ENCODE results near the gene GBP2.
A peak's percentile ranks its signal among the peaks of the same experiment; 100 is the strongest.

The GBP2 gene, protein sequence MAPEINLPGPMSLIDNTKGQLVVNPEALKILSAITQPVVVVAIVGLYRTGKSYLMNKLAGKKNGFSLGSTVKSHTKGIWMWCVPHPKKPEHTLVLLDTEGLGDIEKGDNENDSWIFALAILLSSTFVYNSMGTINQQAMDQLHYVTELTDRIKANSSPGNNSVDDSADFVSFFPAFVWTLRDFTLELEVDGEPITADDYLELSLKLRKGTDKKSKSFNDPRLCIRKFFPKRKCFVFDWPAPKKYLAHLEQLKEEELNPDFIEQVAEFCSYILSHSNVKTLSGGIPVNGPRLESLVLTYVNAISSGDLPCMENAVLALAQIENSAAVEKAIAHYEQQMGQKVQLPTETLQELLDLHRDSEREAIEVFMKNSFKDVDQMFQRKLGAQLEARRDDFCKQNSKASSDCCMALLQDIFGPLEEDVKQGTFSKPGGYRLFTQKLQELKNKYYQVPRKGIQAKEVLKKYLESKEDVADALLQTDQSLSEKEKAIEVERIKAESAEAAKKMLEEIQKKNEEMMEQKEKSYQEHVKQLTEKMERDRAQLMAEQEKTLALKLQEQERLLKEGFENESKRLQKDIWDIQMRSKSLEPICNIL

DNA sequence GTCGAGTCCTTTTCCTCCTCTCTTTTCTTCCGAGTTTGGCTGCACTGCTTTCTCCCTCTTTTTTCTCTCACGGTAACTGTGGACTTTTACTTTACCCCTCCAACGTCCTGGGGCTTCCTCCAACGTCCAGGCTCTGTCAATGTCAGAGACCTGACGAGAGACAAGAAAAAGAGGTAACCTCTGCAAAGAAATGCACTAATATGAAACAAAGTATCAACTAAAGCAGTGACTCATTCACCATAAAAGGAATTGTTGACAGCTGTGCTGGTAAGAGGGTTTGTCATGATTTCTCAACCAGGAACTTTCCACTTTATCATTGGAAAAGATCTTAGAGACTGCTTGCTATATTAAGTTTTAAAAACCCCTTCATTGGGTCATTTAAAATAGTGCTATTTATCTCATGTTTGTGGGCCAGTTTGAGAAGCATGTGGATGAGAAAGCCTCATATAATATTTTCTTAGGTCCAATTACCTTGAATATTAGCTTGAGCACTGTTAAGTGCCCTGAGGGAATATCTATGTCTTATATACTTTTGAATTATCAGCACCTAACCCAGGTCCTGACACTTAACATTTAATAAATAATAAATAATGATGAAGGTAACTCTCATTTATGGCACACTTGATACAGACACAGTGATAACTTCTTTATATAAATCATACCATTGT lies at the start of gene GBP2:
Gene GBP2 (minus strand): TSS at position 202 of the 668 bp plus-strand sequence. CDS start 4,148 bp downstream, outside the sequence.
- no peak for DNase-seq

DNA sequence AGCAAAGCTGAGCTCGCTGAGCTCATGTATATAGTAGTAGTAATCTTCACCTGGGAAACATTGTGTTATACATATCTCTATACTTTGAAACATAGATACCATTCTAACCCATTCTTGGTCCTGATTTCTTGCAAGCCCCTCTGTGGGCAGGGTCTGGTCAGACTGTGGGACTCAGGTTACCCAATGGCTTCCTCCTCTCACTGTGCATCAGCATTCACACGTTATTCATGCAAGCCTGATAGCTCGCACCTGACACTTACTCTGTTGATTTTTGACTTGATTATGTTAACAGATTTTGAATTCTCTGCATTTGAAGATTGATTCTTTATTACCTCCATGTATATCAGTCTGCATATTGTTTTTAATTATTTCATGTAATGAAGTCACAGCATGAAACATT lies 48.6 kb upstream of the GBP2 start:
- DNase-seq: no peak

DNA sequence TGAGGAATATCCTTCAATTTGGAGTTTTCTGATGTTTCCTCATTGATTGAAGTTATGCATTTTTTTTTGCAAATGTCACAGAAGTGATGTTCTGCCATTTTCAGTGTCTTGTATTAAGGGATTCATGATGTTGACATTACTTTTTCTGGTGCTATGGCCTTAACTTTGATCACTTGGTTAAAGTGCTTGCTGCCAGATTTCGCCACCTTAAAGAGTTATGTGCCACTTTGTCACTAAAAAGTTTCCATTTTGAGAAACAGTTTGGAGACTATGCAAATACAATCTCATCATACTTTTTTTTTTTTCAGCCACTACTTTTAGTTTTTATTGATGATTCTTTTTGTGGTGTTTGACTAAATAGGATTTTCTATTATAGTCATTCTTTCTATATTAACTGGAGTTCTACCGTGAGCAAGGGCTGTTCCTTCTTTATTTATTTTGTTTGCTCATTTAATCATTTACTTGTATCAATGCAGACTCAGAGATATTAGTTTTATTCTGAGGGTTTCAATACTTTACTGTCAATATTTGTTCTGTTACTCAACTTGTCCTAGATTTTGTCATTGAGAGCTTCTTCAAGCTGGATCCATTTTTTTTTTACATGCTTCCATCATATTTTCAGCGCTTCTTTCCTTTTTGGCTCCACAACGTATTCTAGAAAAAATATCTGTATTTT lies 46.7 kb upstream of the GBP2 start:
- no peak for DNase-seq

DNA sequence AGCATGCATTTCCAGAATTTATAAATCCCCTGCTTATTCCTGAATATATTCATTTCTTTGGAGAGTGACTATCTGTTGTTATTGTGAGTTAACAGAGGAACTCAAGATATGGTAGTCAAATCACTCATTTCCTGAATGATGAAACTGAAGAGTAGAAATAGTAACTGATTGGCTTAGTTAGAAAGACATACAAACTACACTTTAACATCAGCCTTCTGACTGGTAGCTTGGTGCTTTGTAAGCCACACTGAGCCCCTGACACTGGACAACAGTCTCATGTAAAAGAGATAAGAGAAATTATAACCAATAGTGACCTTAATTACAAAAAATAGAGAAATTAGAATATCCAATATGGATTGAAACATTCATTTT lies 45.1 kb upstream of the GBP2 start:
- DNase-seq: no peak

DNA sequence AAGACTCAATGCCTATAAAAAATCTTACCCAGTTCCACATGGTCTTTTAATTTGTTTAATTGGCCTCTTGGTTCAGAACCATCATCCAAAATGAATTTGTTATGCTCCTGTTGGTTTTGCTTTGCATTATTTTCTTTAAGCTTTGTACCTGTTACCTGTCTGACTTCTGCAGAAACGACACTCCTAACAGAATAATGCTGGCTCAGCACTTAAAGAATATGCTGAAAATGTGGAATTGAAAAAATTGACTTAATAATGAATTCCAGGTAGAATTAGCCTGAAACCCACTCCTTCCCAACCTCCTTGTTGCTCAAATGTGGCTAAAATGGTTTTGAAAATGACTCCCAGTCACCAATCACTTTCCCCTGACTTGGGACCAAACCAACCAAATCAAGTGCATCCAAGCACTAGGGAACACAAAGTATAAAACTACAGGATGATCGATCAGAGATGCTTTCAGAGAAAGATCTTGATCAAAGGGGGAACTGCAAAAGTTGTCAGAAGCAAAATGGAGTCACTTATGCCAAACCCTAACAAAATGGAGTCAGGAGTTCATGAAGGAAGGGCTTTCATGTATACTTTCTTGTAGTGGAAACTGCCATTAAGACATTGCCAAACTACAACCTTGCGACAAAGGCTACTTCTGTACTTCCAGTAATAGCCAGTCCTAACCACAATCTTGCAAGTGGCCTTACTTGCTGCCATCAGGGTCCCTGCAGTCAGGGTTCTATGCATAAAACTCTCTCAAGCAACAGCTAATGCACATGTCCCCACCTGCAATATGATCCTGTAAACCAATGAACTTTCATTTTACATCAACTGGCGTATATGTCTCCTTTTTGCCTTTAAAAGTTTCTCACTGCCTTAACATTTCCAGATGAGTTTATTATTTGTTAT lies 44.5 kb upstream of the GBP2 start:
- DNase-seq: no peak

DNA sequence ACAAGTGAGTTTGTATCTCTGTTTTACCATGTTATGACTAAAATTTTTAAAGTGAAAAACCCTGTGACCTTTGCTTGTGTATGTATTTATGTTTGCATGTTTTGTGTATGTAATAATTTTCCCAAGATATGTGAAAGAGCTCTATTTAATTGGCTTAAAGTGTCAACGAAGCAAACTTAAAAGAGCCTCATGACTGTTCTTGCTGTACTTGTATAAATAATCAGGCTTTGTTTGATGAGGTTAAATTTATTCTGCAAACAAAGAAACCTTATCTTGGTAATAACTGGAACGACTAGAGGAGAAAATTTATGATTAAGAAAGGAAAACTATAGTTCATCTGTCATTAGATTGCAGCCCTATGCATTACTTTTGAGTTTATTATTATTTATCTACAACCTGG lies 43.3 kb upstream of the GBP2 start:
- DNase-seq: no peak

DNA sequence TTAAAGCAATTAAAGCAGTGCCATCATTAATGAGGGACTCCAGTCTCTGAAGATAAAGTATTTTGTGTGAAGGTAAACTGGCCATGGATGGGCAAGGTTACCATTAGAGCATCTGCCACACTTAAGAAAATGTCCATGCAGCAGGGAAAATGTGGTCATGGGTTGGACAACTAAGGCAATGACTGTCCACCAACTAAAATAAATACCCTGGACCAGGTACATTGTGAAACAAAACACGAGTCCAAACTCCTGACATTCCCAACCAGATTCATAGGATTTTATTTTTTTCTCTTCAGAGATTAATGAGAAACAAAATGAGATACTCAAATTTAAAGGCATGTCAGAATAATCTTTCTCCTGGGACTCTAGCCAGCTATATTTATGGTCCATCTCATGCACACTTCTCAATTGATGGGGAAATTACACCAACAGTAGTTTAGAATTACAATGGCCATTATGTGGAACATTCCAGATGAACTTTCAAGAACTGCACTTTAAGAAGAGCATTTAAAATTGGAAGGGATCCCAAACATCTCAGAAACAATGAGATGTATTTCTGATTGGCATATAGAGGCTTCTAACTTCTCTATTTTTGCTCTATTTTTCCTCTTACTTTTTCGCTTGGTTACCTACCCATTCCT lies 41.8 kb upstream of the GBP2 start:
- DNase-seq: no peak

DNA sequence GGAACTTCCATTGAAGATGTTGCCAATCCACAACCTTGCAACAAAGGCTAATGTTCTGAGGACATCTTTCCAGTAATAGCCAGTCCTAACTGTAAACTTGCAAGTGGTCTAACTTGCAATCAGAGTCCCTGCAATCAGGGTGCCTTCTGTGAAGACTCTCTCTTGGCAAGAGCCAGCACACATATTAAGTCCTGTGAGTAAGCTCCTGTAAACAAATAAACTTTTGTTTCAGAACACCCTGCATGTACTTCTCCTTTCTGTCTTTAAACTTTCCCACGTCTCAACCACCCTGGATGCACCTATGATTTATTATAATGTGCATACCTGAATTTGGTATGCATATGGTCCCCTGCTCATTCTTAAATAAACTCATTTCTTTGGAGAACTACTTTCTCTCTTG lies 40.8 kb upstream of the GBP2 start:
- no peak for DNase-seq

DNA sequence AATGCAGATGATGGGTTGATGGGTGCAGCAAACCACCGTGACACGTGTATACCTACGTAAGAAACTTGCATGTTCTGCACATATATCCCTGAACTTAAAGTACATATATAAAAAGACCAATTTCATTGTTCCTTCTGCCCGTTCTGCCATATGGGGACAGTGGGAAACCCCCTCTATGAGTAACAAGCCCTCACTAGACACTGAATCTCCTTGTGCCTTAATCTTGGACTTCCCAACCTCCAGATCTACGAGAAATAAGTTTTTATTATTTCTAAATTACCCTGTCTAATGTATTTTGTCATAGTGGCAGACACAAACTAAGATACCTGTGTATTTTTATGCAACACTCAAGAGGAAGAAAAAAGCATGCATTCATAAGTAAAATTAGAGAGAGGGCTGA lies 39.9 kb upstream of the GBP2 start:
- no peak for DNase-seq

DNA sequence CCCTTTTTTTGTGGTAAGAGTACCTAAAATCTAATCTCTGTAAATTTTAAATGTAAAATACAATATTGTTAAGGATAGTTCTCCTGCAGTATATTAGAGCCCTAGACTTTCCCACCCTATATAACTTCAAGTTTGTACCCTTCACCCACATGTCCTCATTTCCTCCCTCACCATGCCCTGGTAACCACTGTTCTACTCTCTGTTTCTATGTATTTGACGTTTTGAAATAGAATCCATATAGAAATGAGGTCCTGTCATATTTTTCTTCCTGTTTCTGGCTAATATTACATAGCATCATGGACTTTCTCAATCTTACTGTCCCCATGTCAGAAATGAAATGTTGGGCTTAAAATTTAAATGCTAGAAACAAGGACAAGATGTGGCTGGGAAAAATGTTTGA lies 25.1 kb upstream of the GBP2 start:
- DNase-seq: no peak

DNA sequence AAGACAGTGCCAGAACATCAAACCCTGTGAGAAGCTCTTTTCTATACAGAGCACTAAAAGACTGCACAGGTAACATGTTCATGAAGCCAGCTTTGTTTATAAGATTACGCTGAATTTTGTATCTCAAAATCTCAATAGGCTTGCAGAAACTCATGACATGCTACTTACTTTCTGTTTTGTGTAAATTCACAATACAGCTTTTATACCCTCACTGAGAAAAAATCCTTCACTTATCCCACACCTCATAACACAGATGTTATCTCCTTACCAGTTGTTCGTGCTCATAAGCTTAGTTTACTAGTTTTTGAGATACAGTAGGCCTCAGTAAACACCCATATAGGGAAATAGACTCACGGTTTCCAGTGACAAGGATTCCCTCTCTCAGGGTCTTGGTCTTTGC lies 24.1 kb upstream of the GBP2 start:
- DNase-seq: no peak

DNA sequence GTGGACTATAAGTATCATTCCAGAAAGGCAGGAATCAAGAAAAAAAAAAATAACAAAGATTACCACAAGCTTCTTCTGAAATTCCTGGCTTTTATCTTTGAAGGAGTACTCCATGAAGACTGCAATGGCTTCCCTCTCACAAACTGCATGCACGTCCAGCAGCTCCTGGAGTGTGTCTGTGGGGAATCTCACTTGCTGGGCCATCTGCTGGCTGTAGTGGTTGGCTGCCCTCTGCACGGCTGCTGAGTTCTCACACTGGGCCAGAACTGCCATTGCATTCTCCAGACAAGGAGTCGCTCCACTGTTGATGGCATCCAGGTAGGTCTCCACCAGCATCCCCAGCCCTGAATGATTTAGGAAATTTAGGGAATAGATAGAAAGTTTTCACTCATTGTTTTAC lies 23.3 kb upstream of the GBP2 start:
- DNase-seq: peak in 15 of 56 donors; percentile 1 to 46 (median 19)

DNA sequence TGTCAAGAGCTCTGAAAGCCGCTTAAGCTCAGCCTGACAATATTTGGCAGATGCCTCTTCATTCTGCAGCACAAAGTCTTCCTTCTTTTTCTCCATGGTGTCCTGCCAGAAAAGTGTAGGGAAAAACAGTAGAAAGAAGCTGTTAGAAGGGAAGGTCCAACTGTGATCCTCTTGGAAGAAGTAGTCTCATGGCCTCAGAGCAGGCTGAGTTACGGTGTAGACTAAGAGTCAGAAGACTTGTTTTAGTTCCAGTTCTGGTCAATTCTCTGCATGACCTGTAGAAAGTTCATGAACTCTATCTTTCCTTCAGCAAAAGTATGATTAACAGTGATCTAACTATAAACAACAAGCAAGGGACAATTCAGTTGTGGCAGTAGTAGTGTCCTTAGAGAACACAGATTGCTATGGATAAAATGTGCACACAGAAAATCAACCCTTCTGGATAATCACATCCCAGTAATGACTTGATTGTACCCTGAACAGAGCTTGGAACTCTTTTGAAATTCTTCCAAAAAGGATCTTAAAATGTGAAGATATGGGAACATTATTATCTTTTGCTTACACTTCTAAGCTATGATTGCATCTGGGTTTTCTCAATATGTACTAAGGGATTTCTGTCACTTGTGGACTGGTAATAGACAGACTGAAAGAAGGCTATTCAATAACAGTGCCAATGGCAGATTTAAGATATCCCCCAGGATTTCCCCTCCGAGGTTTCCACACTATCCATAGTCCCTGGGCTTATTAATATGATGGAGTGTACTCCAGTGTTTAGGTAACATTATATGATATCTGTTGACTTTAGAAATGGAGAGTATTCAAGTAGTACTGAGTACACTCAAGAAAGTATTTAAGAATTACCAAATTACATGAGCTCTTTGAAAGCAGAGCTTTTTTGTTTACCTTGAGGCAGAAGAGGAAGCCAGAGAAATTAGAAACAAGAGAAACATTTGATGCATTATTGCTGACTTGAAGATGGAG lies 22.1 kb upstream of the GBP2 start:
- DNase-seq: no peak

DNA sequence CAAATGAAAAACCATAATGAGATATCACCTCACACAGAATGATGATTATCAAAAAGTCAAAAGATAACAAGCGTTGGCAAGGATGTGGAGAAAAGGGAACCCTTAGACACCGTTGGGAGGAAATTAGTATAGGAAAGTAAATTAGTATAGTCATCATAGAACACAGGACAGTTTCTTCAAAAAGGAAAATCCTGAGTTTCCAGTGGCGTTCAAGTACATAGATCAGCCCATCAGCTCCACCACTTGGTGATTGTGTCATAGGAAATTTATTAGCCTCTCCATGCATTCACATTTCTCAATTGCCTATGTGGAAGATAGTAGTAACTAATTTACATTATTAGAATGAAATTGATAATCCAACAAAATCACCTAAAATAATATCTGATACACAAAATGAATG lies 20.8 kb upstream of the GBP2 start:
- no peak for DNase-seq

DNA sequence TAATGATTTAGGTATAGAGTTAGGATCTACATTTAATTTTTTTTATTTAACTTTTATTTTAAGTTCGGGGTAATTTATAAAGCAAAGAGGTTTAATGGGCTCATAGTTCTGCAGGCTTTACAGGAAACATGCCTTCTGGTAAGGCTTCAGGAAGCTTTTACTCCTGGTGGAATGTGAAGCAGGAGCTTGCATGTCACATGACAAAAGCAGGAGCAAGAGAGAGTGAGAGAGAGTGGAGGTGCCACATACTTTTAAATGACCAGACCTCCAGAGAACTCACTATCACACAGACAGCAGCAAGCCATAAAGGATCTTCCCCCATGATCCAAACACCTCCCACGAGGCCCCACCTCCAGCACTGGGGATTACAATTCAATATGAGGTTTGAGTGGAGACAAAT lies 17.6 kb upstream of the GBP2 start:
- no peak for DNase-seq

DNA sequence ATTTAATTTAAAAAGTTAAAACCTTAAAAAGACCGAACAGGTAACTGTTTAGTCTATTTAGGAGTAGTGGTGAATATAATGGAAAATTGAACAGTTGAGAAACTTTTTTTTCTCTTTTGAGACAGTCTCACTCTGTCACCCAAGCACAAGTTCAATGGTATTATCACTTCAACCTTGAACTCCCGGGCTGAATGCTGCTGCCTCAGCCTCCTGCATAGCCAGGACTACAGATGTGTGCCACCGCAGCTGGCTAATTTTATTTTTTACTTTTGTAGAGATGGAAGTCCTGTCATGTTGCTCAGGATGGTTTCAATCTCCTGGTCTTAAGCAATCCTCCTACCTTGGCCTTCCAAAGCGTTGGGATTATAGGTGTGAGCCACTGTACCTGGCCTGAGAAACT lies 16.2 kb upstream of the GBP2 start:
- no peak for DNase-seq

DNA sequence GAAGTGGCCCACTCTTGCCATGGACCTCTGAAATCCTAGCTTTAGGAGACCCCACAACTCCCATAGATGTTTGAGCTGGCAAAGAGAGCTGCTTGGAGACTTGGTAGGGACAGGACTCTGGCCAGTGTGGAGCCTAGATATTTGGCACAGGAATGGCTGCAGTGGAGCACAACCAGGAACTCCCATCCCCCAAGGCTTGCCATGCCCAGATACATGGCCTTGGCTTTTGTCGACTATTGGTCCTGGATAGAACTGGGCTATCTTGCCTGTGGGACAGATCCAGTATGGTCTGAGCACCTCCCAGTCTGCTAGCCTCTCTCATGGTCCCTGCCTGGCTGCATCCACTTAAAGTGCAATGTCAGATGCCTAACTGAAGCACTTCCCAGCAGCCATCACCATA lies 7.8 kb upstream of the GBP2 start:
- DNase-seq: no peak

DNA sequence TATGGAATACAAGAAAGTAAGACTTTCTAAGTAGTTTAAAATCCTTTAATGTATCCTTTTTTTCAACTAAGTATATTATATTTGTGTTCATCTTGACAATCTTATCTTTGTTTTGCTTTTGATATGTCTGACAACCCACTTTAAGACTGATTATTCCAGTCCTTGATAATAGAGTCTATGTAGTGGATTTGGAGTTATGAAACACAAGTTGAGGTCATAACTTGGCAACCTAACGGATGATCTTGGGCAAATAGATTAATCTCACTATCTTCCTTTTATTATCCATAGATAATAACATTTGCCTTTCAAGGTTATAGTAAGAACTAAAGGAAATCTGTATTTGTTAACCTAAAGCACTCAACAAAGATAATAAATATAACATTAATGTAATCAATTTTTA lies 4.8 kb upstream of the GBP2 start:
- no peak for DNase-seq

DNA sequence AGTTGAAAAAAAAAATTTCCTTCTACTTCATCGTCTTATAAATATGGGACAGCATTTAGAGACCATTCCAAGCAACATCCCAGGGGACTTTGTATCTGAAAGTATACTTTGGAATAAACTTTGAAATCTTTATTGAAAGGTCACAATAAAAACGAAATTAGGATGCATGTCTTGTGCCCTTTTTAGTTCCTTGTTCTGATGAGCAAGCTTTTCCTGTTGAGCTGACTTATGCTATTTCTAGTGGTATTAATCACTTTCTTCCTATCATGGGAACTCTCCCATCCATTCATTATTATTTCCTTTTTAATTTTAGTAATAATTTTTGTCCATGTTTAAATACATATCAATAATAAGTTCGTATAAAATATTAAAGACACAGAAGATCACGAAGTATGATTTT lies 4.0 kb upstream of the GBP2 start:
- DNase-seq: no peak

Measured in amygdala (tissue), 56 donors.